Stimulated activated CD8-positive, alpha-beta memory T cell treated with anti-CD3 and anti-CD28 coated beads, Interleukin-2, amount 100 ng/mL, for 48 hours (primary cell): ENCODE results near the gene FBXO34.

Source experiments
- DNase-seq, 2 donors: peaks; one replicate each; pipeline ENCODE4 v3.0.0-alpha.2; 2020; ENCODE audit warnings: low read depth in 2 of 2

FBXO34 gene

GRCh38 chr14:55272922-55273321 lies 1.7 kb downstream of the FBXO34 start:
- no peak for DNase-seq

DNA sequence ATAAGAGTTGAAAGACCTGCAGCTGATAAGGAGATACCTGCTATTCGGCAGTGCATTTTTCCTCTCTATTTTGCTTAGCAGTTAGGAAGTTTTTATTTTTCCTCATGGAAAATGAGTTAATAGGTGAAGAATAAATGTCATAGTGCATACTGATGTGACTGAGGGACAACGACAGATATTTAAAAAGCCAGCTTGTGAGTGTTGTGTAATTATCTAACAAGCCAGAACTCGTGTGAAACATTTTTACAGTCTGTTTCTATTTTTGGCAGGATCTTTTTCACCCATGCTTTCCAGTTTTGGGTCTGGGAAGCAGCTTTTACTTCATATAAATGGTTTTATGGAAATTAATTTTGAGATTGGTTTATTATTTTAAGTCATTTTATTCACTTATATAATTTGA lies 2.9 kb downstream of the FBXO34 start:
- DNase-seq, result no peak

DNA sequence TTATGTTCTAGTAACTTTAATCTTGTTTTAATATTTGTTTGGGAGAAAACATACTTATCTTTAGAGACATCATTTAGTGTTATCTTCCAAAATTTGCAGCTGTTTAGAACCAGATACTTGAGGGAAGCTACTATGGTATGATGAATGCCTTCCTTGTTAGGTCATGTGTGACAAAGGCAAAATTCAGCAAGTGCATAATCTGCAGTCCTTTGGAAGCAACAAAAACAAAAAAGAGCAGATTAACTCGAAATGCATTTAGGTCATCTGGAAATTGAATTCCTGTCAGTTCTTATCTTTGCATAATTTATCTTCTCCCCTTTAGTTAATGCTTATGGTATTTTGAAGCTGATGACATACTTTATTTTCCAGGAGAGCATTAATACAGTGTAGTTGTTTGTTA lies 3.5 kb downstream of the FBXO34 start:
- no peak for DNase-seq

DNA sequence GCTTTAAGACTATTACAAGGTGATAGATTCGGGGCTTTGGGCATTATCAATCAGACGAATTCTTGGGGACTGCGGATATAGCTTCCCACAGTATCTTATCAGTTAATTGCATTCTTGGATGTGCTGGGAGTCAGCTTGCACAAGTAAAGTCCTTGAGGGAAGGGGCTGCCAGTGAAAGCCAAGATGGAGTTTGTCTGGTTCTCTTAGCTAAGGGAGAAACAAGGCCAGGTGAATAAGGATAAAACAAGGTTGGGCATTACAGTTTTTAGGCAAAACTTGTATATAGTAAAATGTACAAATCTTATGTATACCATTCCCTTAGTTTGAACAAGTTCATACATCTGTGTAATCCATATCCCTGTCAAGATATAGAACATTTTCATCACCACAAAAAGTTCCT lies 5.5 kb downstream of the FBXO34 start:
- no peak for DNase-seq

GRCh38 chr14:55277972-55278740 lies 6.9 kb downstream of the FBXO34 start:
- no peak for DNase-seq

GRCh38 chr14:55279384-55279783 lies 8.2 kb downstream of the FBXO34 start:
- no peak for DNase-seq

DNA sequence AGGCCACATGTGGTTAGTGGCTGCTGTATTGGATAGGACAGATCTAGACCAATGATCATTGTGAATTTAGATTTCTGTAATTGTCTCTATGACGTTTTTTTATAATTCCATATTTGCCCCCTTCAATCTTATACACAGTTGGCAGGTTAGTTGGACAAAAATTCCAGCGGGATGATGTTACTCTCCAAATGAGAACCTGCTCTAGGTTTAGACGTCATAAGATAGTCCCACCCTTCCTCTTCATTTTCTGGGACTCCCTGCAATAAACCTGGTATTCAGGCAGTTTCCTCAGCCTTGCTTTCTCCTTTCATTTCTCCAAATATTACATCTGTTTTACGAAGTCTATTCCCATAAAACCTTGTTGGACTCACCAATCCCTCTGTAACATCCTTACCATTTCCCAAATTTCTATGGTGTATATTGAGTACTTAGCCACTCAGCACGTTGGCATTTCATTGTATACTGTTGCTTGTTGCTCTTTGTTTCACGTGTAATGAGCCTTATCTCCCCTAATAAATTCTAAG lies 10.2 kb downstream of the FBXO34 start:
- no peak for DNase-seq

GRCh38 chr14:55285048-55285652 lies 13.9 kb downstream of the FBXO34 start:
- DNase-seq, result no peak

DNA sequence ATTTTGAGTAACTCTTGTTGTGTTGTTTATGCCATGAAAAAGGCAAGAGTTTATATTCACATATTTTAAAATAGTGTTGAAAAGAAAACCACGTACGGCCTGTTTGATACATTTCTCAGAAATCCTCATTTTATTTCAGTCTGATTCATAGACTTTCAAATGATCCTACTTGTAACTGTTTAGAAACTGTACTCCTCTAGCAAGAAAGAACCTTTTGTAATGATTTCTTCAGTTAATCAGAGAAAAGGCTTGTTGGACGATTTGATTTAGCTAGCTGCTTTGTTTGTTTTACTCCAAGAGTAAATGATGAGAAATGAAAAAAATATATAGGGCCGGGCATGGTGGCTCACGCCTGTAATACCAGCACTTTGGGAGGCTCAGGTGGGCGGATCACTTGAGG lies 17.2 kb downstream of the FBXO34 start:
- no peak for DNase-seq

GRCh38 chr14:55291480-55292081 lies 20.4 kb downstream of the FBXO34 start:
- no peak for DNase-seq

DNA sequence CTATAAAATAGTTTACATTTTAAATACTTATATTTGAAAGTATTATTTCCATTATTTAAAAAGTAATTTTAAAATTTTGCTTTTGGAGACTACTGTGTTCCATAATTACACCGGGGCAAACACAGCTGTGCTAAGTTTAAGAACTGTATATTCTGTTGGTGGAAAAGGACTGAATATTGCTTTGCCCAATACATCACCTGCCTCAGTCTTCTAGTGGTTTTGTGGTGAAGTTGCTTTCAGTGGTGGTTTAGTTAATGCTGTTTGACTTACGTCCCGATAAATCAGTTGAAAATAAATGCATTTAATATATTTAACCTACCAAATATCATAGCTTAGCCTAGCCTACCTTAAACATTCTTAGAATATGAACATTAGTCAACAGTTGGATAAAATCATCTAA lies 23.4 kb downstream of the FBXO34 start:
- DNase-seq, result no peak

DNA sequence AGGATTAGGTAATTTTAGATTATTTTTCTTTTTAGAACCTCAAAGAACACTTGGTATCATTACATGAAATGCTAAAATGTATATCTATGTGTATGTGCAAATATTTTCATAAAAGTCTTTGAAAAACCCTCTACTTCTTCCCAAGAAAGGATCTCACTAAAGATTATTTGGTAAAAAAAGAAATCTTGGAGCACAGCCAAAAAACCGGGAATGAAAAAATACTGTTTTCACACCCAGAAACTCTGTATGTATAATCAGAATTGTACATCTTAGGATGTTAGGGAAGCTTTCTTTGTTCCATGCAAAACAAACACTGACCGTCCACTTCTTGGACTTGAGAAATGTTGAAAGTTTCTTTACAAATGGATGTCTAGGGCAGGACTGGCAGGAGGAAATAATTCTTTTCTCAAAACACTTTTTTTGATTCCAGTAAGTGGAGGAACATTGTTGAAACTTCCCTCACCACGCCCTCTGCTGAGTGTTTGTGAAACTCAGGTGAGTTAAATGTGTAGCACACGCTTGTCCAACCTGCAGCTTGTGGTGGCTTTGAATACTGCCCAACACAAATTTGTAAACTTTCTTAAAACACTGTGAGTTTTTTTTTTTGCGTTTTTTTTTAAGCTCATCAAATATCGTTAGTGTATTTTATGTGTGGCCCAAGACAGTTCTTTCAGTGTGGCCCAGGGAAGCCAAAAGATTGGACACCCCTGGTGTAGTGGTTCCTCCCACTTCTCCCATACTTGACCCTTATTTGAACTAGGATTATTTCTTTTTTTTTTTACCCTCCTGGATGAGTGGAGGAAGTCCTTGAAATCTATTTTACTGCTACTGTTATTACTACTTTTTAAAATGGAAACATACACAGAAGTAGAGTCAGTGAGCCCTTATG lies 26.6 kb downstream of the FBXO34 start:
- DNase-seq, result no peak

GRCh38 chr14:55298500-55298822 lies 27.2 kb downstream of the FBXO34 start:
- no peak for DNase-seq

DNA sequence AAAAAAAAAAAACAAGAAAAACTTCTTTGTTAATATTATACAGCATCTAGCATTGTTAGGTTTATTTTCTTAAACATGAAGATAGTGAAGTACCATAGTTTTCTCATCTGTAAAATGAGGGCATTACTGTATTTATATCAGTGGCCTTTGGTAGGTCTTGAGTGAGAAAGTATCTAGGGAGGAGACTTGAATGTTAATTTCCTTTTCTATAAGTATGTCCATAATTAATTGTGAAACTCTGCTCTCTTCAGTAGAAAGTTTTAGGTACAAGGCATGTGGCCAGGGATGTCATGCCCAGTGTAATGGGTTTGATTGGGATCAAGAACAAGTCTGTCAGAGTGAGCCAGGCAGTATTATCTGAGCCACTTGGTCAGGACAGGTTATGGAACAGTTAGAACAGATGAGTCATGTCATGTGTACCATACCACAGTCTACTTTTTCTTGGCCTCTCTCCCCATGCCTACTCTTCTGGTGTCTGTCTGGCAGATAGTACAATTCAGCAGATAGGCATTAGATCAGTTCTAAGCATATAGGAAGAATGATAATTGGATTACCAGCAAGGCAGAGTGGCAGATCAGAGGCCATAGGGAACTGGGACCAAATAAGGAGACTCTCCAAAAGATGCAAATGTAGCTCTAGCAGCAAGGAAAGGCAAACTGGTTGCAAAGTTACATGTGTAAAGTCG lies 30.4 kb downstream of the FBXO34 start:
- DNase-seq, result no peak

DNA sequence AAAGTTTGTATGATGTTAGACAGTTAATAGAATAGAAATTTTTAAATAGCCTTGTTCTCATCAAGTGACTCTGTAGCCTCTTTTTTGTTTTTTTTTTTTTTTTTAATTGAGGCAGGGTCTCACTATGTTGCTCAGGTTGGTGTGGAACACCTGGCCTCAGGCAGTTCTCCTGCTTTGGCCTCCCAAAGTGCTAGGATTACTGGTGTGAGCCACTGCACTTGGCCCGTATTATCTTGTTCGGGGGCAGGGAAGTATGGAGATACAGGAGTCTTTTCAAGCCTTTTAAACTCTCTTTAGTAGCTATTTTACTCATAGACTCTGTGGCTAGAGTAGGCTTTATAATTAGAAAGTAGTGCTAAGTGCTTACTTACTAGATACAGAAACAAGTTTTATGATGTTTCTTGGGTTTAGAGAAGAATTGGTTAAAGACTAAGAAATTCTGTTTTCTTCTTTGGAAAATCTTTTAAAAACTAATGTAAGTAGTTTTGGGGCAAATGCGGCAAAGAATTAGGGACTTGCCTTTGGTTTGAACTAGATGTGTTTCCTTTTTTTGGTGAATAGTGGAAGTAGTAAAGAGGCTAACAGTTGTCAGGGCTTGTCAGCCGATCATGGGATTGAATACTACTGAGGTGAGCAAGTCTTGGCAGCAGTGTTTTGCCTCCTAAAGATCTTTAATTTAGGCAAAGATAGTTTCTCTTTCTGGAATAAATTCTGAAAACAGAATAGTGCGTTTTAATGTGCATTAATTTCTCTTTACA lies 31.3 kb downstream of the FBXO34 start:
- DNase-seq, result no peak

DNA sequence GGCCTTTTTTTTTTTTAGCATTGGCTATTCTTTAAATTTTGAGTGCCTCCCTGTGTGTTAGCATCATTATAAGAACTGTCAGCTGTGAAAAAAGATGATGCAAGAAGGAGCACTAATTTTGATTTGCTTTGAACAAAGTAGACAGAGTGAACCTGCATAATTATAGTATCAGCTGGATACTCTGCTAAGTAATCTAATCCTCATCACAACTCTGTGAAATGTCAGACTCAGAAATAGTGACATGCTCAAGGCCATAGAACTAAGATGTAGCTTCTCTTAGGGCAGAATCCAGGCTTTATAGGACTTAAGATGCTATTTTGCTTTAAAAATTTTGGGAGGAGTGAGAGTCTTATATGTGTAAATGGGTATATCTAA lies 31.9 kb downstream of the FBXO34 start:
- DNase-seq, result no peak

DNA sequence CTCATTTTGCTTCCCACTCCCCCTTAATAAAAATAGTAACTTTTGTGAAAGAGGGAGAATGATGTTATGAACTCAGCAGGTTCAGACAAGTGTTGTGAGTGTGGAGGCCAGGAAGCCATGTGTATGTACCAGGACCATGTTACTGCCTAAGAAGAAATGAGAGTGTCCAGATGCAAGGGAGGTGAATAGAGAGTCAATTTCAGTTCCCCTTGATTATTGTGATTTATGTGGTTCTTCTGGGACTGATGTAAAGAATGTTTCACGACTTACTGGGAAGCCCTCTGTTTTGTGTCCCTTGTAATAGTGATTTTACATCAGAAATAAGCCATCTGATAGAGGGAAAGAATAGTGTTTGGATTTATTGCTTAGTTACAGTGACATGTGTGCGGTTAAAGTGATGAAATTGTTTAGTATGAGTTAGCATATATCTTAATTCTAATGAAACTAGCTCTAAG lies 32.5 kb downstream of the FBXO34 start:
- no peak for DNase-seq

- no peak for DNase-seq
Observed at GRCh38 chr14:55306938-55307589, 35.8 kb downstream of the FBXO34 start.

- DNase-seq, result no peak
Observed at GRCh38 chr14:55309154-55309553, 37.9 kb downstream of the FBXO34 start.

DNA sequence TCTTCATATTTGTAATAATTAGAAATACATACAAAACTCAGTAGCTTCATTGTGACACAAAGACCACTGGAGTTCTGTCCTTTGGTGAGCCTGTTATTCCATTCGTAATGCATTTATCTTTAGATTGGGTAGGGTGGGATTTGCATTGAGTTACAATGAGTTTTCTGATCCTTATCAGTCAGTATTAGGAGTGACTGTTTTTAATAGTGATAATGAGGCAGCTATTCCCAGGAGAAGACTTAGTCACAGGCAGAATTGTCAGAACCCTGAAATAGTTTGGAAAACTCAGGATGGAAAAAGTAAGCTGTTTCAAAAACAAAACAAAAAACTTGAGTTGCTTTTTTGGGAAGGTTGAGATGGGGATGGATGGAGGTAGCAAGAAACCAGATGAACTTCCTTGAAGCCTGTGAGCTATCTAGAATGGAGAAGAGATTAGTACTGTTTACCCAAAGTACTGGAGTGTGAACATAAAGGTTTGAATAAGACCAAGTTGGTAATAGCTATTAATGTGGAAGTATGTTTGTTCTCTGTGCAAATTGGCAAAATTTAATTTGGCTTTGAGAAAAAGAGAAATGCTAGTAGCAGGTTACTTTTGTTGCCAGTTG lies 38.6 kb downstream of the FBXO34 start:
- DNase-seq, result no peak
